ENCODE results near the gene UBE2C.

Gene UBE2C

DNA sequence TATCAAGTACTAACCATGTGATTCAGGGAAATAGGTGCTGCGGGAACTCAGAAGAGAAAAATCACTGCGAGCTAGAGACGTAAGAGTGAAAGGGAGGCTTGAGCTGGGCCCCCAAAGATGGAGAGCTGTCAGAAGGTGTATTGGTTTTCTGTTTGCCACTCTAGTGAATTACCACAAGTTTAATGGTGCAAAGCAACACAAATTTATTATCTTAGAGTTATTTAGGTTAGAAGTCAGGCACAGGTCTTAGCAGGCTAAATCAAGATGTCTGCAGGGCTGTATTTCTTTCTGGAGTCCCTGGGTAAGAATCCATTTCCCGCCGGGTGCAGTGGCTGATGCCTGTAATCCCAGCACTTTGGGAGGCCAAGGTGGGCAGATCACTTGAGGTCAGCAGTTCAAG lies 47.5 kb downstream of the UBE2C start:
- DNase-seq (ENCODE audit: low read depth) = no peak

DNA sequence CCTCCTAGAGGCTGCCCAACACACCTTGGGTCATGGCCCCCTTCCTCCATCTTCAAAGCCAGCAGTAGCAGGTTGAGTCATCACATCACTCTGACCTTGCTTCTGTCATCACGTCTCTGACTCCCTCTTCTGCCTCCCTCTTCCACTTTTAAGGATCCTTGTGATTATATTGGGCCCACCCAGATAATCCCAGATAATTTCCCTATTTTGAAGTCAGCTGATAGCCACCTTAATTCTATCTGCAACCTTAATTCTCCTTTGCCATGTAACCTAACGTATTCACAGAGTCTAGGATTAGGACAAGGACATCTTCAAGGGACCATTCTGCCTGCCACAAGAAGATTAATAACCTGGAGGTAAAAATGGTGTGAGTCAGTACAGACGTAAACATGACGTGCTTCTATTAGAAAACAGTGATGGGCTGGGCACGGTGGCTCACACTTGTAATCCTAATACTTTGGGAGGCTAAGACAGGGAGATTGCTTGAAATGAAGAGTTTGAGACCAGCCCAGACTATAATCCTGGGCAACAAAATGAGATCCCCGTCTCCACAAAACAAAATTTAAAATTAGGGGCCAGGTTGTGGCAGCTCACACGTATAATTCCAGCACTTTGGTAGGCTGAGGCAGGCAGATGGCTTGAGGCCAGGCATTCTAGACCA lies 48.2 kb downstream of the UBE2C start:
- no peak for DNase-seq (ENCODE audit: low read depth)

DNA sequence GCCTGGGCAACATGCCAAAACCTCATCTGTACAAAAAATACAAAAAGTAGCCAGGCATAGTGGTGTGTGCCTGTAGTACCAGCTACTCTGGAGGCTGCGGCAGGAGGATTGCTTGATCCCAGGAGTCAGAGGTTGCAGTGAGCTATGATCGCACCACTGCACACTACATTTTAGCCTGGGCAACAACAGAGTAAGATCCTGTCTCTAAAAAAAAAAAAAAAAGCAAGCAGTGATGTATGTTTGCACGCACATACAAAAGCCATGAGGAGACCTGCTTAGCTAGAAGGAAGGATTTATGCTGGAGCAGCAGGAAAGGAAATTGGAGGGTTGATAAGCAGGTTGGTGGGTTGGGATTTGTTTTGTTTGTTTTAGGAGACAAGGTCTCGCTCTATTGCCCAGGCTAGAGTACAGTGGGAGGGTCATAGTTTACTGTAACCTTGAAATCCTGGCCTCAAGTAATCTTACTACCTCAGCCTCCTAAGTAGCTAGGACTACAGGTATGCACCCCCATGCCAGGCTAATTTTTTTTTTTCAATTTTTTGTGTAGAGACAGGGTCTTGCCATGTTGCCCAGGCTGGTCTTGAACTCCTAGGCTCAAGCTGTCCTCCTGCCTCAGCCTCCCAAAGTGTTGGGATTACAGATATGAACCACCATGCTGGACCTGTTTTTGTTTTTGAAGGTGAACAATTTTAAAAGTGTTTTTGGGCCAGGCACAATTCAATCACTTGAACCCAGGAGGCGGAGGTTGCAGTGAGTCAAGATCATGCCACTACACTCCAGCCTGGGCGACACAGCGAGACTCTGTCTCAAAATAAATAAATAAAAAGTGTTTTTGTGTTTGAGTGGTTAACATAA lies 49.0 kb downstream of the UBE2C start:
- no peak for DNase-seq (ENCODE audit: low read depth)

DNA sequence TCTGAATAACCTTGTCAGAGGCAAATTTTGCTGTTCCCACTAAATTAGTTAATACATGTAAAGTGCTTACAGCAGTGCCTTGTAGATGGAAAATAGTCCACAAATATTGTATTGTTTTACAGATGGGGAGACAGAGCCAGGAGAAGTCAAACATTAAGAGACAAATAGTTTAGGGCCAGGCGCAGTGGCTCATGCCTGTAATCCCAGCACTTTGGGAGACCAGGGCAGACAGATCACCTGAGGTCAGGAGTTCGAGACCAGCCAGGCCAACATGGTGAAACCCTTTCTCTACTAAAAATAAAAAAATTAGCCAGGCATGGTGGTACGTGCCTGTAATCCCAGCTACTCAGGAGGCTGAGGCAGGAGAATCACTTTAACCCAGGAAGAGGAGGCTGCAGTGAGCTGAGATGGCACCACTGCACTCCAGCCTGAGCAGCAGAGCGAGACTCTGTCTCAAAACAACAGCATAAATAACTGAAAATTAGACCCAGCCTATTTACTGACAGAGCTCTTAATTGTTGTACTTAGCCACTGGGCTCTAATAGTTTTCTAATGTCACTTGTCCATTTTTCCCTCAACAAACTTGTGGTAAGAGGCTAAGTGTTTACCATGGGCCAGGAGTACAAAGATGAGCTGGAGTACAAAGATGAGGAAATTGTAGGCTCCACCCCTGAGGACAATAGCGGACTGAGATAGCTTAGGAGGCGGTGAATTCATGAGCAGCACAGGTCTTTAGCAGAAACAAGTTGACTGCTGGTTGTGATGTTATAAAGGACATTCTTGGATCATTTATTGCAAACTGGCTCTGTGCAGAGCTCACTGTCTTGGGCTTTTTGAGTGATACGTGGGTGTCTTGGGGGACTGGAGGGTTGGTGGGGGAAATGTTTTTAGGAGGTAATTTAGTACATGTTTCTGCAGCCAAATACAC lies 51.4 kb downstream of the UBE2C start:
- no peak for DNase-seq (ENCODE audit: low read depth)

DNA sequence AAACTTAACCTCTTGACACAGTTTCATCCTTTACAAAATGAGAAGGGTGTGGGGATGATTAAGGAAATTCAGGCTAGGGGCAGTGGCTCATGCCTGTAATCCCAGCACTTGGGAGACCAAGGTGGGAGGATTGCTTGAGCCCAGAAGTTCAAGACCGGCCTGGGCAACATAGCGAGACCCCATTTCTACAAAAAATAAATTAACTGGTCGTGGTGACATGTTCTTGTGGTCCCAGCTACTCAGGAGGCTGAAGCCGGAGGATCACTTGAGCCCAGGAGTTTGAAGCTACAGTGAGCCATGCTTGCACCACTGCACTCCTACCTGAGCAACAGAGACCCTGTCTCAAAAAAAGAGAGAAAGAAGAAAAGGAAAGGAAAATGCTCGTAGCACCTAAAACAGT lies 54.0 kb downstream of the UBE2C start:
- DNase-seq (ENCODE audit: low read depth) = no peak
